Anterior cingulate cortex (tissue), 58 donors: ENCODE results near the gene SCYL1.

Experiments
- DNase-seq, 58 donors: peaks; one replicate each; lab custom pipeline; 2025; lab: John Stamatoyannopoulos, UW

Gene SCYL1

DNA sequence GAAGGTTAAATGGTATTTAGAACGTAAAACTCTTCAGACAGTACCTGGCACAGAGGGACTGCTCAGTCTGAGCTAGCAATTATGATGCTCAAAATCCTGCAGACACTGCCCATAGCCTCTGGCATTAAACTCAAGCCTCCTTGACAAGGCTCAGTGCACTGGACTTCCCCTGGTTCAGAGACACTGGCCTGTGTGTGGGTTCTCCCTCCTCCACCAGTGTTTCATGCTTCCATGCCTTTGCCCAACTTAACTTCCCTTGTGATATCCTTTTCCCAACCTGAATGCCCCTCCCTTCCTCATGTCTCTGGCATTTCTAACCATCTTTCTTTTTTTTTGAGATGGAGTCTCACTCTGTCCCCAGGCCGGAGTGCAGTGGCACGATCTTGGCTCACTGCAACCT lies 24.2 kb downstream of the SCYL1 start:
- DNase-seq = no peak

DNA sequence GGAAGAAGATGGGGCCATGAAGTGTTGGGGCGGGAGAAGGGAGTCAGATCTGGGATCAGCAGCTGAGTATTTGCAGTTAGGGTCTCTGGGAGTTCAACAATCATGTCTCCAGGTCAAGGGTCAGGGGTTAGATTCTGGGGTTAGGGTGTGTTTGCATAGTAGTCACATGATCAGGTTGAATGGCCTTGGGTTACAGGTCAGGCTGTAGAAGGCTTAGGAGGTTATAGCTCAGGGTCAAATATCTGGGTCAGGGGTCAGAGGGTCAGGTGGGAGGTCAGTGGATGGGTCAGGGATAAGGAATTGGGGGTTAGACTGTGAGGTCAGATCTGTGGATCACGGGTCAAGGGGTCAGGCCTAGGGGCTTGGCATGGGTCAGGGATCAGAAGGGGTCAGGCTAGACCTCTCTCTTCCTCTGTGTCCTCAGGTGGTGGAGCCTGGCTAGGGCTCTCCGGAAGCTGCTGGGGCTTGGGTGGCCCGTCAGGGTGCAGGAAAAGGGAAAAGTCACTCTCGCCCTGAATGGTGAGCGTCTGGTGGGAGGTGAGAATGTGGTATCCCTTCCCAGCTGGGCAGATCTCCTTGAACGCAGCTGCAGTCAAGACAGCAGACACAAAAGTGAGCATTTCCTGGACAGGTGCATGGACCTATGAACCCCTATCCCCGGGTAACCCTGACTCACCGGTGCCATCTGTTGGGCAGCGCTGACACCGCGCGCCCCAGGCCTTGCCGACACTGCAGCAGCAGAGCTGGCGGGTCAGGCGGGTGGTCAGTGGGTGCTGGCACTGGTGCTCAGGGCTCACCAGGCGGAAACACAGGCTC lies 26.9 kb downstream of the SCYL1 start:
- peak in 4 of 58 donors; percentile 11 to 28 (median 26) for DNase-seq

DNA sequence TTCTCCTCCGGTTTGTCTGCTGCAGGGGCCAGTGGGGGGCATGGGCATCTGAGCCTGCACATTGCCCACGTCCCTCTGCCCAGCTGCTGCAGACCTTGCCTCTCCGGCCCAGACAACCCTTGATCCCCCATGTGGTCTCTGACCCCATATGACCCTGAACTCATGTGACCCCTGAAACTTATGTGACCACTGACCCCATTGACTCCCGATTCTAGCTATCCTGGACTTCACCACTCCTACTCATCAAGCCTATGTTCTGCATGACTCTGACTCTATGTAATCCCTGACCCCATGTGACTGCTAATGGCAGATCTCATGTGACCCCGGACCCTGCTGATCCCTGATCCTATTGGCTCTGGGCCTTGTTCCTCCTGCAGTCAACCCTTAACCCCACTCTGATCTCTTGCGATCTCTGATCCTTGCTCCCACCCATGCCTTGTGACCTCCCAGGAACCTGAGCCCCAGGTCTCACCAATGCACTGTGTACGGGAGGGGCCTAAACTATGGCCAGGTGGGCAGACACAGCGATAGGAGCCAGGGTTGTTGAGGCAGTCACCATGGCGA lies 27.6 kb downstream of the SCYL1 start:
- no peak for DNase-seq

DNA sequence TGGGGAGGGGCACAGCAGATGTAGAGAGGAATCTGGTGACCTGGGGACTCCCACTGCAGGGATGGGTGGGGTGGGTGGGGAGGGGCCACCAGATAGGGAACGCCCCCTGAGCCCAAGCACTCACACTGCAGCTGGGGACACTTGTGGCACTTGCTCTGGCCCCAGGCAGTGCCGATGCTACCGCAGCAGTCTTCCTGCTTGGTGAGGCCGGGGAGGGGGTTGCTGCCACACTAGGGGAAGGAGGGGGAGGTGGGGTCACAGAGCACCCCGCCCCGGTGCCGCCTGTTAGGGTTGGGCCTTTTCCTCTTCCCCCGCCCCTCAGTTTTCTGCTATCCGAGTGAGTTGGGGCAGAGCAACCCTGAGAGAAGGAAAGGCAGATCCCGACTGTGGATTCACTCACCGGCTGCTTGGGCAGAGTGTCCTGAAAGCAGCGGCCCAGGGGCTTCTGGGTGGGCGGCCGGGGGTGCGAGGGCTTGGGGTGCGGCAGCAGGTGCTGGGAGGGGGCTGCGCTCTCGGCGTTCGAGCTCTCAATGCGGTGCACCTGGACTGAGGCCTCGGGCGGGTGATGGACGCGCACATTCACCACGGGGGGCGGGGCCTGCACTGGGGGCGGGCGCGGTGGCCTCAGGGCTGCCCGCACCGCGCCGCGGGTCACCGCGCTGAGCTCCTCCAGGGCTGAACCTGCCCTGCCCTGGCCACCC lies 28.6 kb downstream of the SCYL1 start:
- DNase-seq = no peak

DNA sequence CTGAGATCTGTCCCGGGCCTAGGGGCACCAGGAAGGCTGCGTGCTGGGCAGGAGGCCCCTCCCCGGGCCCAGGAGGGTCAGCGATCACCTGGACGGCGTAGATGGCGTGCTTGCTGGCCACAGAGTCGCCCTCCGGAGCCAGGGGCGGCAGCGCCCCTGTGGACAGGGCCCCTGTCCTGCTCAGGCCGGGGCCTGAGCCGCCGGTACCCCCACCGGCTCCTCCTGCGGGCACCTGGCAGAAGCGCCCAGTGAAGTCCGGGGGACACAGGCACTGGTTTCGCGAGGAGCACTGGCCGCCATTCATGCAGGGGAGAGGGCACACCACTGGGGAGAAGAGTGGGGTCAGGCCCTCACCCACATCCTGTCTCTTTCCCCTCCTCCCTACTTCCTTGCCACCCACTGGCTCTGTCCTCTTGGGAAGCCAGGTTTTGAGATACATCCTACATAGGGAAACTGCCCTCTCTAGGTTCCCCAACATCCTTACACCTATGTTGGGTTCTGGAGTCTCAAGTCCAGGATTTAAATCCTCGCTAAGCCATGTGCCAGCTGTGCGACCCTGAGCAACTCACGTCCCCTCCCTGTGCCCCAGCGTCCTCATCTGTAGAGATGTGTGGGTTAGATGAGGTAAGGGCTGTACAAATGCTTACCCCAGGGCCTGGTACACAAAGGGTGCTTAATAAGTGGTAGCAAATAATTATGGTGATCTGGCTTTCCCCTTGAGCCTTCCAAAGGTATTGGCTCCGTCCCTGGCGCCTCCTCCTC lies 29.4 kb downstream of the SCYL1 start:
- DNase-seq = no peak

DNA sequence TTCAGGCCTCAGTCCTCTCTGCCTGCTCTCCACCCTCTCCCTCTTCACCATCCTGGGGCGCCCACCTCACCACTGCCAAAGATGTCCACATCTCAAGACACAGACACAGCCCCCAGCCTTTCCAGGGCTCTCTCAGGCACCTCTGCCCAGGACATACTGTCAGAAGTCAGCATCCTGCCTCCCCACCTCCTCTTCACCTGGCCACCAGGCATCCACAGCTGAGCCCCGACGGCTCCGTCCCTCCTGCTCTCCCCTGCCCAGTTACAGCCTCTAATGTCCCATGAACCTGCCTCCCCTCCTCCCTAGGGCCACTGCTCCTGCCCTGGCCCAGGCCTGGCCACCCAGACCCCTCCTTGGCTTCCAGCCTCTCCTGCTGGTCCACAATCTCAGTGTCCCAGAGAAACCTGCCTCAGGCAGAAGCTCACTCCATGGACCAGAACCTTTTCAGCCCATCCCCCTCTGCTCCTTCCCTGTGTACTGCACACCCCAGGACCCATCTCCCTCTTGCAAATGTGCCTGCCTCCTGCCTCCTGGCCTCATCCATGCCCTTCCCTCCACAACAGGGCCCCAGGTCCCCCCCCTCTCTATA lies 30.1 kb downstream of the SCYL1 start:
- DNase-seq = no peak

DNA sequence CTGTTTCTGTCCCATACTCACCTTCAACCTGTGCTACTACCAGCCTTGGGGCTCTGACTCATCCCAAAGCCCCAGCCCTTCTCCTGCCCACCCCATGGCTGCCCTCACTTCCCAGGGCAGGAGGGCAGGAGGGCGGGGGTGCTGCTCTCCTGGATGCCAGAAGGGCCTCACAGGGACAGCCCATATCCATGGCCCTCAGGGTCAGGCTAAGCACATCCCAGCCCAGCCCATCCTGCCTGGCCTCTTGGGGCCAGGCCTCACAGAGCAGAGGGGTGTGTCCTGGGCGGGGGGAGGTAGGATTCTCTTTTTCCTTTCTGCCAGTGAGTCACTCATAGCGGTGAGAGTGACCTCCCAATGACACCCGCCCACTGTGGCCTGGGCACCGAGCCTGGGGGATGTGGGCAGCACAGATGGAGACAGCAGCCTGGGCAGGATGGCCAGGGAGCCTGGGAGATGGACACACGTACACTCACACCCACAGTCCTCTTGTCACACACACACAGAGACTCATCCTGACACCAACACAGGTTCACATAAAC lies 30.9 kb downstream of the SCYL1 start:
- DNase-seq = peak in 2 of 58 donors; percentile 10 to 43

DNA sequence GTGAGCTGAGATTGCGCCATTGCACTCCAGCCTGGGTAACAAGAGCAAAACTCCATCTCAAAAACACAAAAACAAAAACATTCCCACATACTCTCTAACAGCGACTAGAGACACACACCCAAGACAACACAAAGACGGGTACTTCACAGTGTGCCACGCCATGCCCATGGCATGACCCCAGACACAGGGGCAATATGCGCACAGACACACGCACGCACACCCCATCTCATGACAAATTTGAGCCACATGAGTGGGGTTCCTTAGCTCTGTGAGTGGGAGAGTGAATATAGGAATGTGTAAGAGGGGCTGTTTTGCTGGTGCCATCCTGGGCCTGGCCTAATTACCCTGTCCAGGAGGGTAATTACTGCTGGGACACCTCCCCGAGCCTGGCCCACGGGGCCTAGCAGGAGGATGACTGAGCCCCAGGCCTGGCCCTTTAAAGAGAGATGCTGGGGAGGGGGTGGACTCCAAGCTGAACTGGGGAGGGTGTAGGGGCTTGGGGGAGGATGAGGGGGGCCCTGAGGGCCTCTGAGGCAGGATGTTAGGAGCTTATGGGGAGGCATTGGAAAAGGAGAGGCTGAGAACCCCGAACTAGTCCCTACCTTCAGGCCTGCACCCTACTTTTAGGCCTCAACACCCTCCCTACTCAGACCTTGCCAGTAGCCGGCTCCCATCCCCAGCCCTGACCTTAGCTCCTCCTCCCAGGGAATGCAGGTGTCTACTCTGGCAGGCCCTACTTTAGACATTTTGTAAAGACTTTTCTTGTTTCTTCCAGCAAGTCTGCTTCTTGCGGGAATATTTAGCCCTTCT lies 31.8 kb downstream of the SCYL1 start:
- no peak for DNase-seq

DNA sequence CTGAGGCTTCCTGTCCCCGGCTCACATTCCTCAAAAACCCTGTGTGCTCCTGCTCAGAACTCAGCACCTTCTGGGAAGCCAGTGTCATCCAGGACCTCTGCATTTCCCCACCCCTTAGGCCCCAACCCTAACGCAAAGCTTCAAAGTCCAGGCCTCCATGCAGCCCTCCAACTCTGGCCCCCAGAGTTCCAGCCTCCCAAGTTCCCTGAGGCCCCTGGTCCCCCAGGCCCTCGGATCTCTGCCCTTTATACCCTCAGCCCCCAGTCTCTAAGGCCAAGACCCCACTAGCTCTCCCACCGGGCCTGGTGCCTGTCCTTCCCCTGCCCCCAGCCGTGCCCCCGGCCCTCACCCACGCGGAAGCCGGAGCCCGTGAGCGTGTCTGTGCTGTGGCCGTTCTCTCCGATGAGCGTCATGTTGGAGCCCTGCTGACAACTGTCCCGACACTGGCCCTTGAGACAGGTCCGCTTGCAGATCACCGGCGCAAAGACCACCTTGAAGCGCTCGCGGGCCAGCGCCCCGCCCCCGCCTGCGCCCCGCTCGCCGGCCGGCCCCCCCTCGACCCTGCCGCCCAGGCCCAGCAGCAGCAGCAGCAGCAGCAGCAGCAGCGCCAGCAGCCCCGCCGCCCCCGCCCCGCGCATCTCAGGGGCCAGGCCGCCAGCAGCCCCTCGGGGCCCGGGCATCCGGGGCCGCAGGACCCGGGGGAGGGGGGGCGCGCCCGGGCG lies 32.6 kb downstream of the SCYL1 start:
- DNase-seq = peak in 16 of 58 donors; percentile 24 to 53 (median 39)

DNA sequence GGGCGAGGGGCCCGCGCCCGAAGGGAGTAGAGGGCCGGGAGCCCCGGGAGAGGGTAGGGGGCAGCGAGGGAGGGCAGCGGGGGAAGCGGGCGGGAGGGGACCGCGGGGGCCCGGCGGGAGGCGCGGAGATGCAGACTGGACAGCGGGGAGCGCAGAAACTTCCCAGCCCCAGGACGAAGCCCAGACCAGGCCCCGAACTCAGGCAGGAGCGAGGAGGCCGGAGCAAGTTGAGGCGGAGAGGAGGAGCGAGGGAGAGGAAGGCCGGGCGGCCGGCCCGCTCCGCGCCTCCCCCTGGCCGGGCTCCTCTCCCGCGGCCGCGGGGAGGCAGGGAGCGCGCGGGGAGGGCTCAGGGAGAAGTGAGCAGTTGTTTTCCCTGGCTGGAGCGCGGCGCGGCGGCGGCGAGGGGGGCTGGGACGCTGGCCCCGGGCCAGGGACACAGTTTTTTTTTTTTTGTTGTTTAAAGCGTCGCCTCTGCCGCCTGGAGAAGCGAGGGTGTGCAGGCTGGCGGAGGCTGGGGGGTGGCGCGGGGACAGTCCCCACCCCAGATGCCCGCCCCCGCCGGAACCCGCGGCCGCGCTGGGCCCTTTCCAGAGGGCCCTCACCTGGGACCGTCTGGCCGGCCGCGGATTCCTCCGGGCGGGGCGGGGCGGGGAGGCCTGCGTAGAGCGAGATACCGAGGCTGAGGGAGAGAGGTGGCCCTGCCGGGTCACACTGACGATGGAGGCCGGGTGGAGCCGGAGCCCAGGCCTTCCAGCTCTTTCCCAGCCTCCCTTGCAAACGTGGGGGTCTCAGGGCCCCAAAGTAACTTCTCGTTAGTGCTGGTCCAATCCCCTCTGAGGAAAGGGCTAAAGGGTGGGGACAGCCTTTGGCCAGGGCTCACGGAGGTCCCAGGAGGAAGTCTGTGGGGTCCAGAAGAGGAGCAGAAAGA lies 33.4 kb downstream of the SCYL1 start, which contains the start of gene LTBP3:
Gene LTBP3 (minus strand): TSS at position 358 of the 928 bp plus-strand sequence. CDS start 400 bp downstream, outside the sequence.
- peak in 57 of 58 donors; percentile 16 to 89 (median 78) for DNase-seq

DNA sequence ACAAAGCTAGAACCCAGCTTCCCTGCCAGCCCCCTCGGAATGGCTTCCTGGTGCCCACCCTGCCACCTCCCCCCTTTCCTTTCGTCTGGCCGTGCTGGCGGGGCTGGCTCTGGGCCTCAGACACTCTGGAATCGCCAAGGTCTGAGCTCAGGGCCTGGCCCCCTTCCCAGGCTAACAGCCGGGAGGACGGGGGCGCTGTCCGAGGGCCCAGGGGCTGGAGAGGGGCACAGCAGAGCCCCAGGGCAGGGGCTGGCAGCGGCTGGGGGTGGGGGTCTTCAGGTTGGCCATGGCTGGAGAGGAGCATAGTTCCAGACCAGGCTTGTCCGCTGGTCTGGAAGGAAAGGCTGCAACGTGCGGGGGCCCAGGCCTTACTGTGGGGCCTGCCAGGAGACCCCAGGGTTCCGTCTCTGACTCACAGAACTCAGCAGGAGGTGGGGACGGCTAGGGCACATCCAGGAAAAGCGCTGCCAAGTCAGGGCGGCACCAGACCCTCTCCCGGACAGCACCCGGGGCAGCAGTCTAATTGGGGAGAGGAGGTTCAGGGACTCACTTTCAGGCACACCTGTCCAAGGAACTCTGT lies 34.1 kb downstream of the SCYL1 start:
- peak in 48 of 58 donors; percentile 26 to 79 (median 60) for DNase-seq

DNA sequence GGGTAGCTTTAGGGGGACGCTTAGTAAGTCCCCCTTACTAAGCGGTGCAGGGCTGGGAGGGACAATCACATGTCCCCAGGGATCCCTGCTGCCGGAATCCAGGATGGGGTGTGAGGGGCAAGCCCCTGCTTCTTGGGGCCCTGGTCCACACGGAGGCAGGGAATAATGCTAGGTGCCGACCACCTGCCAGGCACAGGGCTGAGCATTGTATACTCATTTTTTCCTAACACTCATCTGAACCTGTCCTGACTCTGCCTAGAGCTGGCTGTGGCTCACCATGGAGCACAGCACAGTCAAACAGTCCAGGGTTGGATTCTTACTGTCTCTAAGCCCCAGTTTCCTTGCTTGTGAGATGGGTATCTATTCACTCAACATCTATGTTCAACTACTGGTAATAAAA lies 34.7 kb downstream of the SCYL1 start:
- DNase-seq = peak in 1 of 58 donors; percentile 51

DNA sequence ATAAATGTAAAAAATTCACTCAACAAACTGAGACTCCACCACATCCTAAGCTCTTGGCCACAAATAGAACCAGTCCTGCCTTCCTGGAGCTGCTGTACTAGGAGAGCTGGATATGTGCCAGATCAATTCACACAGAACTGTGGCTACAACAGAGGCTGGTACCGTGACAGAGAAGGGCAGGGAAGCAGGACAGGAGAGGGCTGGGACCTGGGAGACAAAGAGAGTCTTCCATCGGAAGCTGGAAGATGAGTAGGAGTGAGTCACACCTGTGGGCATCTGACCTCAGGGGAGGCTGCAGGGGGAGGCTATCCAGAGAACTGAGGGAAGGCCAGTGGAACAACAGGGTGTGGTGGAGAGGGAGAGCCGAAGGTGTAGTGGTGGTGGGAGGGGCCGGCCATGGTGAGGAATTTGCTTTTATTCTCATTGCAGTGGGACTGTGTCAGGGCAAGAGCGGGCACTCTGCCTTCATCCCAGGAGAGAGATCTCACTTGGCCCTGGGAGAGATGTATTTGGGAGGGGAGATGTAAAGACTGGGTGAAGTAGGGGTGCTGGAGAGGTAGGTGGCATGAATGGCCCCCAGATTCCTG lies 35.2 kb downstream of the SCYL1 start:
- peak in 7 of 58 donors; percentile 20 to 40 (median 33) for DNase-seq

DNA sequence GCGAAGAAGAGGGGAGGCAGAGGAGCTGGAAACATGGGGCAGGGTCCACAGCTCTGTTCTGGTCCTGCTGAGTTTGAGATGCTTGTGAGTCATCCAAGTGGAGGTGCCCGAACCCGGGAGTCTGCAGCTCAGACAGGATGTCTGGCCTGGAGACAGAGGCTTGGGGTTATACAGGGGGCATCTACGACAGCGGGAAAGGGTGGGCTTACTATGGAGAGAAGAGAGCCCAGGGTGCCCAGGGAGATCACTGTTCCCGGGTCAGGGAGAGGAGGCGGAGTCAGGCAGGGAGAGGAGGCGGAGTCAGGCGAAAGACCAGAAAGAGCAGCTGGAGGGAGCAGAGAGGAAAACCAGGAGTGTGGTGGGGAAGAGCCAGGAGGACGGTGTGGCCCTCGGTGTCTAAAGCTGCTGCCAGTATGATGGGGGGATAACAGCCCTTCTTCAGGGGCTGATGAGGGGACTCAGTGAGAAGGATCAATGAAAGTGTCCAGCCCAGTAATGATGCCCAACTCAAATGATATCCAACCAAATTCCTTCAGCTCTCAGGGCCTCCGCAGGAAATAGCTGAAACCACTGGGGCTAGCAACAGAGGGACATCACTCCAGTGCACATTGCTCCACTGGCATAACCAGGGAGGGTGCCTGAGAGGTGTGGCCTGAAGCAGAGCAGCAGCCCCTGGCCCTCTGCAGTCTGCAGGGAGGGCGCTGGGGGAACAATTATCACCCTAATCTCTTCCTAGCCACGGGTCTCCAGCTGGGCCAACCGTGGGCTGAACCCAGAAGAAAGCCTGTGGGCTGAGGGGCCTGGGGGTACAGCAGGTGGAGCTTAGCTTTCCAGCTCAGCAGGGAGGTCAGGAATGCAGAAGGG lies 35.9 kb downstream of the SCYL1 start:
- DNase-seq = peak in 23 of 58 donors; percentile 15 to 65 (median 29)

DNA sequence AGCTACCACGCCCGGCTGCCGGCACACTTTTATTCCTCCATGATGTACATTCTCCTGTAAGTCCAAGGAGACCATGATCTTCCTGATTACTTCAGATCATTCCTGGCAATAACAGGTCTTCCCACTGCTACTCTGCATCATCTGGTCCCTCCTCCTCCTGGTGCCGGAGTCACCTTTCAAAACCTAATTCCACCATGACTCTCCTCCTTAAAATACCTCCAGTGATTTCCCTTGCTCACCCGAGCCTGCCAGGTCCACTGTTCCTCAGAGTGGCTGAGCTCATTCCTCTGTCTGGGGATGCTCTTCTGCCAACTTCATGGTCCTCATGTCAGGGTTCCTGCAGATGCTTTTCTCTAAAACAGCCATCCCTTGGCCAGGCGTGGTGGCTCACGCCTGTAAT lies 37.1 kb downstream of the SCYL1 start:
- no peak for DNase-seq
